AG09319 (cell line): ENCODE results near the gene TSPAN2.

ENCODE experiments used
- DNase-seq: peaks from one replicate; pipeline ENCODE4 v3.0.0-alpha.2; 2010; ENCODE audit warnings: low read depth; ENCODE audit errors: extremely low read depth
- TF ChIP-seq, protein P1 (sequence below): IDR thresholded peaks from 2 replicates; pipeline ENCODE4 v1.5.1; 2011; ENCODE audit warnings: low read depth, mild to moderate bottlenecking, inconsistent platforms, low read length, moderate library complexity

The TSPAN2 gene

DNA sequence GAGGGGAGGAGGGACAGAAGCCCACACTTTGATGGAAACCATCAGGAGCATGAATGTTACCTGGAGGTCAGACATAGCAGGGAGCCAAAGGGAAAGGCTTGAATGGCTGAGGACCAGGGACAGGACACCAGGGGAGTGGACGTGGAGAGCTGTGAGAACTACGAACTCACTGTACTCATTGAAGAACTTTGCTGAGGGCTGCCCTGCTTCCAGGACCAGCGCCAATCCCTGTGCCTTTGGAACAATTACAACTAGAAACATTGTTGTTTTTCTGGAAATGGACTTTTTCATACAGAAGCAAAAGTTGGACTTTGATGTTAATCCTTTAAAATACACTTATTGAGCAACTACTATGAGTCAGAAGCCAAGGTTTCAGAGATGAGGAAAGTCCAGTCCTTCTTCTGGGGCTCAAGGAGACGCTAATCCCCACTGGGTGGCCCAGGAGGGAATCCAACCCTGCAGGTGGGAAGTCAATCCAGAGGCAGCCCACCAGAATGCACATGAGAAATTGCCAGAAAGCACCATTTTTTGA lies 12.9 kb downstream of the TSPAN2 start:
- no peak for DNase-seq
- TF ChIP-seq, protein P1, sequence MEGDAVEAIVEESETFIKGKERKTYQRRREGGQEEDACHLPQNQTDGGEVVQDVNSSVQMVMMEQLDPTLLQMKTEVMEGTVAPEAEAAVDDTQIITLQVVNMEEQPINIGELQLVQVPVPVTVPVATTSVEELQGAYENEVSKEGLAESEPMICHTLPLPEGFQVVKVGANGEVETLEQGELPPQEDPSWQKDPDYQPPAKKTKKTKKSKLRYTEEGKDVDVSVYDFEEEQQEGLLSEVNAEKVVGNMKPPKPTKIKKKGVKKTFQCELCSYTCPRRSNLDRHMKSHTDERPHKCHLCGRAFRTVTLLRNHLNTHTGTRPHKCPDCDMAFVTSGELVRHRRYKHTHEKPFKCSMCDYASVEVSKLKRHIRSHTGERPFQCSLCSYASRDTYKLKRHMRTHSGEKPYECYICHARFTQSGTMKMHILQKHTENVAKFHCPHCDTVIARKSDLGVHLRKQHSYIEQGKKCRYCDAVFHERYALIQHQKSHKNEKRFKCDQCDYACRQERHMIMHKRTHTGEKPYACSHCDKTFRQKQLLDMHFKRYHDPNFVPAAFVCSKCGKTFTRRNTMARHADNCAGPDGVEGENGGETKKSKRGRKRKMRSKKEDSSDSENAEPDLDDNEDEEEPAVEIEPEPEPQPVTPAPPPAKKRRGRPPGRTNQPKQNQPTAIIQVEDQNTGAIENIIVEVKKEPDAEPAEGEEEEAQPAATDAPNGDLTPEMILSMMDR = no peak

DNA sequence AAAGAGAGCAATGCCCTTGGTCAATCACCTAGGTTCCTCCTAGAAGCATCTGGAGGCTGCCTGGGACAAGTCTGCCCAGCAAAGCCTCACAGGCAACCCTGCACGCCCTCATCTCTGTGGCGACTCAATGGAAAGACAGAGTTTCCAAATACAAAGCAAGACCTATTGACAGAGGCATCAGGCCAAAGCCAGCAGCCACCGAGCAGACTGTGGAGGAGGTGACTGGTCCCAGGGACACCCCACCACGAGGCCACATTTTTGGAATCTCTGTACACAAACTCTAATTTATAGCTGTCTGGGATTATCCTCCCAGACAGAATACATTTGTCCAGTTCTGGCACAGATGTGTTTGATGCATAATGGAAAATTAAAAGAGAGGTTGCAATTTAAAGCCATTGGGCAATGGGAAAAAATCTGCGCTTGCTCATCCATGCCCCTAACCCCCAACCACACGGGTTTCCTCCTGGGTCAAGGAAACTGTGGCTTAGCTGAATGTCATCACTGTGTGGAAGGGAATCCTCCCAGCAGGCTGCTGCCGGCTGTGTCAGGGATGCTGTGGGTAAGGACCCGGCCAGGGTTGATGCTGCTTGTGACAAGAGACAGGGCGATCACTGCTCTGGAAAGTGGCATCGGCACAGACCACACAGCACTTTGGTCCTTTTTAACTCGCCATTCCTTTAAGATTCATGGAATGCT lies 14.3 kb downstream of the TSPAN2 start:
- TF ChIP-seq, protein P1 = no peak
- no peak for DNase-seq

DNA sequence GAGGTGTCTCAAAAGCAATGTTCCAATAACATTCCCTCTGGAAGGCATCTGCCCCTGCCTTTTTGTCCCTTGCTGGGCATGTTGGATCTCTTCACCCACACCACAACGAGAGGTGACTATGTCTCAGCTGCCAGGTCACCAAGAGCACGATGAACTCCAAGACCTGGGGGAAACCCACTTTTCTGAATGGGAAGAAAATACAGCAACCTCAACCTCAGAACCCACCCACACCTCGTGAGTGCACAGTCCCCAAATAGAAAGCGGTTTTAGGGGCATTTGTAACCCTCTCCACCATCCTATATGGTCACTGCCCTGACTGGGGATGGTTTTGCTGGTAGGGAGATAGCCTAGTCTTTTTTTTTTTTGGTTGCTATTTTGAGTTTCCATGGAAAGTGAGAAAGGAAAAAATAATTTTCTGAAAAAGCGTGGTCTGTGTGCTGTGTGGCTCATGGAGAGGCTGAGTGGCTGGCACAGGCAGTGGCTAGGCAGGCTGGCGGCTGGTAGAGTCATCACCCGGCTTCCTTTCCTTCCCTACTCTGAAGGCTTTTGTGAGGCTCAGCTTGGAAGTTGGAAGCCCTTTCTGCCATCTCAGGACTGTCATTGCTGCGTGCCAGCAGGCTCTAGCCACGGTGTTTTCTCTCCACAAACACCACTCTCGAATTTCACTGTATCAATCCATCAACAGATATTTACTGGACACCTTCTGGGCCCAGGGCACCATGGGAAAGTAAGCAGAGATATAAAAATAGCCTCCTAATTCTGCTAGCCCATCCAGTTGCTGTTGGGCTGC lies 15.8 kb downstream of the TSPAN2 start:
- TF ChIP-seq, protein P1 = no peak
- no peak for DNase-seq

DNA sequence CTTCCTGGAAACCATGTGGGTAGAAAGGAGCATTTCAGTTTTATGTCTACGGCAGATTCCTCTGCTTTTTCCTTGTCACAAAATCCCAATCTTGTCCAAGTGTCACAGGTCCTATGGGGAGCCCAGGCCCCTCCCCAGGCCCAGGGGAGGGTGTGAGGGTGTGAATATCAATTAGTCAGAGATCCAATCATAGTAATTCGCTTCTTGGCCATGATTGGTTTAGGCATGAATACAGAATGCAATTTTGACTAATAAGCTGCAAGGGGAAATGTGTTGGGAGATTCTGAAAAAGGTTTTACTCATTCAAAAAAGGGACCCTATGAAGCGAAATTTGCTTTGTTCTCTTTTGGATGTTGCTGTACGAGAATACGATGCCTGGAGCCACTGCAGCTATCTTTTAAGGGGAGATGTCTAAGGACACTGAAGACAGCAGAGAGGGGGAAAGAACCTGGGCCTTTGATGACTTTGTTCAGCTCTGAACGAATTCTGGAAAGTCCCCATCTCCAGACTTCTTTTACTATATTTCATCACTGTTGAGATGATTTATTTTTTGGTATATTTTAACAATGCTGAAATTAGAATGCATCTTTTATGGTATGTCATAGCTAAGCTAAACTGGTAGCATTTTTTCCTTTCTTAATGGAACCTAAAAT lies 18.2 kb downstream of the TSPAN2 start:
- DNase-seq = no peak

DNA sequence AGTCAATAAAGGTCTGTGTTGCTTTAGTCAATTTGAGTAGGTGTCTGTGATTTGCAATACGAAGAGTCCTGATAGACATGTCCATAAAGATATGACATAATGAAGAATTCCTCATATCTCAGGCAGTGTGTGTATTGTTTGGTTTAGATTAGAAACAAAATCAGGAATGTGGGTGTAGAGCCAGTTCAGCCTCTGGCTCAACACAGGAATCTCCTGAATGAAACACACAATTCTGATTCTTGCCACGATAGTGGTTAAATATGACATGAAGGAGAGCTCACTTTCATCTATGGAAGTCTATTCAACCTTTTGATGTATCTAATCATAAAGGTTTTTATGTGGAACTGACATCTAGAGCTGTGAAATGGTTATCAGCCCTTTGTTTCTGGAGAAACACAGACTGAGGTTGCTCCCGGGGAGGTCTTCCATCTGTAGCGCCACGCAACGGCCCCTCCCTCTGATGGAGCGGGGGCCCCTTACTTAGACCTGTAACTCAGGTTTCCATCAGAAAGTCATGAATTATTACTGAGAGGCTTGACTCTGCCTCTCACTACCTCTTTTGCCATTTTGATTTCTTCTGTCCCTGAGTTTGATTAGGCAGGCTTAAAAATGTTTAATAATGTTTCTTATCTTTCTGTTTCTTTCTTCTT lies 19.5 kb downstream of the TSPAN2 start:
- no peak for DNase-seq
- TF ChIP-seq, protein P1 = no peak

More for the DNA sequence above, 18.2 kb downstream of the TSPAN2 start:
- TF ChIP-seq, protein P1 = no peak

DNA sequence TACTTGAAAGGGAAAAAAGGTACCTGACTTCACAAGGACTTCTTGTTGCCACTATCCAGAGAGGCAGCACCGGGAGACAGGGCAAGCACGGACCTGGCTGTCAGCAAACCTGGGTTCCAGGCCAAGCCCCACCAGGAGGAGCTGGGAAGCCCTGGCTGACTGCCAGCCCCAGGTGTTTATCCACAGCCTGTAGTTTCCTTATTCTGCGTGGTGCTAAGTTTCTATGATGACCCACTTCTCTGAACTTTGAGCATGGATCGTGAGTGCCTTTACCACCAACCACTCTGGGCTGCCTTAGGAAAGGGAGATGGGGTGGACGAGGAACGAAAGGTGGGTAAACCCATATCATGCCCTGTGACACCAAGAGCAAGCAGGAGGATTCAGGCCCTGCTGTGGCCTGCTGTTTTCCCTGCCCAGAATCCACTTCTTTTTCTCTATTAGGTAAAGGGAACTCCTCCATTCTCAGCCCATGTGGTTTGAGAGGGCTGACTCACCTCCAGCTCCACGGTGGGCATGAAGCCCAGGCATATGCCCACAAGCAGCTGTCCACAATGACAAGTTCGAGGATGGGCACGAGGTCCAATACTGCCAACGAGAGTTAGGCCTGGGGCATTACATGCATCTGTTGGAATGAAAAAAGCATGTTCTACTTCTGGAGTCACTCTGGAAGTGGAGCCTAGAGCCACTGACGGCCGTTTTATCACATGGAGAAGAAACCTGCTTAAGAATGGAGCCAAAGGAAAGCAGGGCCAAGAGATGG lies 20.3 kb downstream of the TSPAN2 start:
- DNase-seq = no peak
- TF ChIP-seq, protein P1 = no peak; the same call in 1 of the 2 replicates
